D721Med (cell line): ENCODE data around the gene LRRC49.

Experiments
- DNase-seq: peaks from one replicate; pipeline ENCODE4 v3.0.0; 2011; ENCODE audit warnings: low spot score; ENCODE audit not compliant: insufficient read length
- FAIRE-seq: peaks from 2 replicates; lab custom pipeline; 2011; peaks lifted over from hg19 to GRCh38; lab: Jason Lieb, UNC
- CTCF ChIP-seq: IDR thresholded peaks from 2 replicates; pipeline ENCODE4 v1.5.1; 2012; ENCODE audit warnings: mild to moderate bottlenecking, control low read depth; ENCODE audit not compliant: insufficient read depth; ENCODE audit errors: missing control alignments

Gene LRRC49

GRCh38 chr15:70954171-70954570, 61.5 kb downstream of the LRRC49 start:
- no peak for DNase-seq
- TF ChIP-seq CTCF: no peak
- no peak for FAIRE-seq

GRCh38 chr15:70954733-70955132, 62.1 kb downstream of the LRRC49 start:
- no peak for DNase-seq
- TF ChIP-seq CTCF: no peak
- no peak for FAIRE-seq

GRCh38 chr15:70955151-70955550, 62.5 kb downstream of the LRRC49 start:
- no peak for FAIRE-seq
- DNase-seq: no peak
- TF ChIP-seq CTCF: no peak

- DNase-seq (no peak), FAIRE-seq (no peak)
- no peak for TF ChIP-seq CTCF
These were observed 63.8 kb downstream of the LRRC49 start for GRCh38 chr15:70956201-70956995.

- TF ChIP-seq CTCF: no peak
- FAIRE-seq (no peak), DNase-seq (no peak)
These were observed 69.5 kb downstream of the LRRC49 start for GRCh38 chr15:70962084-70962483.

GRCh38 chr15:70963199-70963598, 70.6 kb downstream of the LRRC49 start:
- DNase-seq: no peak
- no peak for TF ChIP-seq CTCF

GRCh38 chr15:70964058-70964457, 71.4 kb downstream of the LRRC49 start:
- FAIRE-seq (no peak), DNase-seq (no peak)
- no peak for TF ChIP-seq CTCF

More at GRCh38 chr15:70963199-70963598, 70.6 kb downstream of the LRRC49 start:
- FAIRE-seq: no peak
